Stimulated activated CD4-positive, alpha-beta T cell treated with anti-CD3 and anti-CD28 coated beads, Interleukin-4, amount 100 ng/mL, for 4 hours (primary cell): ENCODE data around the gene CIT.

Experiments used
- DNase-seq, 2 experiments: peaks; one replicate each; pipeline ENCODE4 v3.0.0-alpha.2; 2020

The CIT gene

DNA sequence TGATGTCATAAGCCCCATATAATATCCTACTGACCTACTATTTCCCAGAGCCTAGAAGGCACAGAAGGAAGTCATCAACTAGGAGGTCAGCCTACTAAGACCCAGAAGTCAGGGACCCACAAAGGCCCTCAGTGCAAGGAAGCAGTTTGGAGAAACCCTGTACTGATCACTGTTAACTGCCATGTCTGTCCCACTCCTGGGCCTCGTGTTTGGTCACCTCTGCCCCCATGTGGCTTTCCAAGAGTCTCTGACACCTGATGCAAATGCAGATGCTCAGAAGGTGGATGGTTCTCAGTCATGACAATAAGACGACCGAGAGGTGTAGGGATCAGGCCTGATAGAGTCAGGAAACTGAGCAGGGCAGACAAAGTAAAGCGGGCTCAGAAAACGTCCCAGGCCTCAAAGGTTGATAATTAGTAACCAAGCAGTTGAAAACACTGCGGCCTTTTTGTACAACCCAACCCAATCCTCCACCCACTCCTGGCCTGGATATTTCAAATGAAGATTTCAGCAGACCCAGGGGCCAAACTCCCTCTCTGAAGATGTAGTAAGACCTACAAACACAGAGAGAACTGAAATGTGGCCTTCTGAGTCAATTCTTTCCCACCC lies 185.8 kb downstream of the CIT start:
- no peak for DNase-seq

DNA sequence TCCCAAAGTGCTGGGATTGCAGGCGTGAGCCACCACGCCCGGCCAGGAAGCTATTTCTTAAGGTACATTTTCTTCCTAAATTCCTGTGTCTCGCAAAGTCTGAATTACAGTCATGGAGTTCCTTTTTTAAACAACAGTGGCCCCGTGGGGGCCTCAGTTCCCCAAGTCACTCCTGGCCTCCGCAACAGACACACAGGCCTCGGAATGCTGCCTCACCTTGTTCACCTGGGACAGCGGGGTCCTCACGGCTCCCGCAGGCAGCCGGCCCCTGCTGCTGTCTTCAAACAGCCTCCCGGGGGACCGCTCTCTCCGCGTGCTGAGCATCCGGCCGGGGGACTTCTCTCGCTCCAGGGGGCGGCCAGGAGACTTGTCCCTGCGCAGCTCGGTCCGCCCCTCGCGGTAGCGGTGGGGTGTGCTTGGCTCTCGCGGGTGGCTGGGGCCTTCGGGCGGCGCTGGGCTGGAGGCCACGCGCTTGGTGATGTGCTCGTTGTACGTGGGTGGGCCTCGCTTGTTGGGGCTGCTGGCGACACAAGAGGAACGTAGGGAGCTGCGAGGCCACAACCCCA lies 187.1 kb downstream of the CIT start:
- DNase-seq = no peak

DNA sequence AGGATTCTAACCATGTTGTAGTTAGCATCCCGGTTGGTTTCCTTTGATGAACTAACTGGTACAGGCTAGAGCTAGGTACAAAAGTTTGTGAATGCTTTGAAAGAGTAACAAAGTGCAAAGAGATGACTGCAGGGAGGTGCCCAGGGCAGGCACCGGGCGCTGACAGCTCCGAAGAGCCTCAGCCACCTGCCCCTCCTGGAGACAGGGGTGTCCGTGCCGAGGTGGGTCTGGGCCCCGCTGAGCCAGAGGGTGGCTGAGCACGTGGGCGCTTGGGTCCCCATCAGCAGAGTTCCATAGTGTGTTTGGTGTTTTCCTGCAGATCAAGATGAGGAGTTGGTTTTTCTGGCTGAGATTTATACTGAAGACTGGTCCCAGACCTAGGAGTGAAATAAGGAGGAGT lies 189.2 kb downstream of the CIT start:
- no peak for DNase-seq

DNA sequence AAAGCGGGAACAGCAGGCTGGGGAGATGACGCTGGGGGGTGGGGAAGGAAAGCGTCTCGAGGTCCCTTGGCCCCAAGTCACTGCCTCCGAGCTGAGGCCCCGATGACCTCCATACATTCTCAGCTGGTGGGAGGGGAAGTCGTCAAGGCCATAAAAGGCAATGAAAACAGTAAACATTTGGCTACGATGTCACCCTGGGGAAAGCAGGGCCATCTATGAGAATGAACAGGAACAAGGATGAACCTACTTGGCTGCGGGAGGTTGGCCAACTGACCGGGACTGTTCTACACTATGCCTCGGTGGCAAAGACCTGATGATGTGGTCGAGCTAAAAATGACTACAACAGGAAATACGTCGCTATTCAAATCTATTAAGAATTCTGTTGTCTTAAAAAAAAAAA lies 189.7 kb downstream of the CIT start:
- DNase-seq = no peak

DNA sequence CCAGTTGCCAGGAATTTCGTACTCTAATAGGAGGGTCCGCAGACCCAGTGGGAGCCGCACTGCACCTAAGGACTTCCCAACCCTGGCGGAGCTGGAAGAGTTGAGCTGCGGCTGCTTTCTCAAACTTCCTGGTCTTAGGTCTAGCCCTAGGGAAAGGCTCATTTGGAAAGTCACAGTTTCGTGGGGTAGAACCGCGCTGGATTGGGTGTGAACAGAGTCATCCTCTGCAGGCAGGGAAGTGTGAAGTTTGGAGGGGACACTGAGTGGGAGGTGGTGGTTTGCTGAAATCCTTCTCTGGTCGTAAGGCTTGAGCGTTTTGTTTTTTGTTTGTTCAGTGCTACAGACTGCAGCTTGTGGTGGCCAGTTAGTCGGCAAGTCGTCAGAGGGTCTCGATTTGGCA lies 190.3 kb downstream of the CIT start:
- DNase-seq = no peak

DNA sequence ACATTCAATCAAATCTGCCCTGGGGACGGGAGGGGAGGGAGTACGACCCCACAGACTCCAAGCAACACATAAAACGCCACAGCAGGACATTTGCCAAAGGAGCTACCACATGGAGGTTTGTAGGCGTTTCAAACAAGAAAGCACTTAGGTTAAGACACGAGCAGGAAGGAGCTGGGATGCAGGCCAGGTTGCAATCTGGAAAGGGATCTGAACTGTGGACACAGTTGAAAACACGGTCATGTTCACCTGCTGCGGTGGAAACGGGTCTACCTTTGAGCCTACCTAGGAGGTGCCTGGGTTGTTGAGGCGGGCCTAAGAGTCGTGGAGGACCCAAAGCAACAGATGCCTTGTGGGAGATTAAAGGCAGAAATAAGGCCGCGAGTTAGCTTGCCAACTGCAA lies 190.8 kb downstream of the CIT start:
- no peak for DNase-seq

DNA sequence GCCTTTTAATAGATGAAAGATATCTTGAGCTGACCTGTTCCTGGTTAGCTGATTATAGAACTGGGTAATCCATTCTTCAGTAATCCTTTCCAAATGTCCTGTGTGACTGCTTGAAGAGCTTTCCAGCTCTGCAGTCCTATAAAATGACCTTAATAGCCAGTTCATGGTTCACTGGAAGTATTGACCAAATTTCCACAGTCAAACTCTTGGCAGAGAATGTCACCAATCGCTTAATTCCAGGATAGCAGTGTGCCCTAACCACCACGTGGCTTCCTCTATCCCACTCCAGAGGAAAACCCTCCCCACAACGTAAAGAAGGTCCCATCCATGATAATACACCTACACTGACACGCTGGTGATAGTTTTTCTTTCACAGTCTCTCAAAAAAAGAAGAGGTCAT lies 191.7 kb downstream of the CIT start:
- DNase-seq = no peak

DNA sequence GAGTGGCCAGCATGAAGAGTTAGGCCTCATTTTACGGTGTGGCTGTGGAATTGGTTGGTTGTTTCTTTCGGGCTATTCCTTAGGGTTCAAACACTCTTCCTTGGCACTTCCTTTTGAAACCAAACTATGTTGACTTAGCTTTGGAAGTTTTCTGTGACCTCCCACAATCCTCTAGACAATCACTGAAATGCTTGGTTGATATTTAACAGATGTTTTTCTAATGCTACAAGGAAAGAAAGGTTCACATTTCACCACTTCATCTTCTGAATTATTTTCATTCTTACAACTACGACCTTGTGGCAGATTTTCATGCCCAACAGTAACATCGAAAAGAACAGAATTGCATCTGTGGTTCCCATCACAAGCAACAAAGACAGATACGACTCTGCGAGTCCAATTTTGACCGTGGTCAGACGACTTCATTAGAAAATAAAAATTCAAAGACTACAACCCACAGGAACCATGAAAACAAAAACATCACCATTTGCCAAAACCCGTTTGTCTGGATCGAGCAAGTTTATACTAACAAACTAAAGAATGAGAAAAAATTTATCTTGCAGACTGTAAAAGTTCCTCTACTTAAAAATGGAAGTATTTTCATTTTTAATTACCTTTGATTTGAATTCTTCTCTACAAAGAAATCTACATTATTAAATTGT lies 192.3 kb downstream of the CIT start:
- DNase-seq = no peak

DNA sequence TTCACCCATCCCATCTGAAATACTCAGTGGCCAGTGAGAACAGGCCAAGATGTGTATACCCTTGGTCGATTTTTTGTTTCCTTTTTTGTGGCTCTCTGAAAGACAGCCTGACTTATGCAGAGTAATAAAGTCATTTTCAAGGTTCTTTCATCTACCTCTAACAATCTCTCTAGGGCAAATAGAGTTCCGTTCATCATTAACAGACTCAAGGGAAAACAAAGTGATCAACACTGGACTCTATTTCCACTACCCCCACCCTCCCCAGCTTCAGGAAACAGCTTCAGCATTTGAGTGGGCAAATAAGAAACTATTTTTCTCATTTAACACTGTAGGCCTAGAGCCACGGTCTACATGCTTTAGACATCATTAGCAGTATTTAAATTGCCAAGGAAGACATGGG lies 193.3 kb downstream of the CIT start:
- no peak for DNase-seq

DNA sequence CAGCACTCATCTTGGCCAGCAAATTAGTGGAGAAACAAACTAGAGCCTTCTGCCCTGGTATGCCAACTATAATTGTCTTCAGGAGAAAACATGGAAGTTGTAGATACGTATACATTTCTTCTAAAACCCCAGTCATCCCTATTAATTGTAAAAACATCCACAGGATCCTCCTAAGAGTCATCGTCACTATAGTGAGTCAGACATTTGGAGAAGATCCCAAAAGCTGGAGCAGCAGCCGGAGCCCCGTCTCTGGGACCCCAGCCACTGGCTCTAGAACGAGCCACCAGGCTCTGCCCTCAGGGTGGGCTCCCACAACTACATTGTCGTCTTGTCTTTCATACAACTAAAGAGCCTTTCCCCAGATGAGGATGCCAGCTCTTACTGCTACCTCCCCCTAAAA lies 193.7 kb downstream of the CIT start:
- DNase-seq = no peak

DNA sequence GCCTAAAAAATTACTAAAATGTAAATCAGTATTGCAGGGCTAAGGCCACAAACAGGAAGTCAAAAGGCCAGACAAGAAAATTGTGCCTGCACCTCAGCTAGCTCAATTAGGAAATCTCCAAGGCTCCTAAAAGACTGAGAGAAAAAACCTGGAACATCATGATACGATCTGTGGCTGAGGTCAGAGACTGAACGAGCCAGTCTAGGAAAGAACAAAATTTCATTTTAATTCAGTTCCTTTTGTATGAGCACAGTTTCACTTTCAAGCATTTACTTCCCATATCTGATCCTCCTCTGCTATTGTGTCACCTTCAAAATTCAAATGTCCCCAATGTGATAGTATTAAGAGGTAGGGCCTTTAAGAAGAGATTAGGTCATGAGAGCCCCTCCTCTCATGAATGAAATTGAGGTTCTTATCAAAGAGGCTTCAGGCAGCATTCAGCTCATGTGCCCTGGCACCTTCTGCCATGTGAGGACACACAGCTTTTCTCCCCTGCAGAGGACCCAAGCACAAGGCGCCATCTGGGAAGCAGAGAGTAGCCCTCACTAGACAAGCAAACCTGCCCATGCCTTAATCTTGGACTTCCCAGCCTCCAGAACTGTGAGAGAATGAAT lies 194.4 kb downstream of the CIT start:
- no peak for DNase-seq

DNA sequence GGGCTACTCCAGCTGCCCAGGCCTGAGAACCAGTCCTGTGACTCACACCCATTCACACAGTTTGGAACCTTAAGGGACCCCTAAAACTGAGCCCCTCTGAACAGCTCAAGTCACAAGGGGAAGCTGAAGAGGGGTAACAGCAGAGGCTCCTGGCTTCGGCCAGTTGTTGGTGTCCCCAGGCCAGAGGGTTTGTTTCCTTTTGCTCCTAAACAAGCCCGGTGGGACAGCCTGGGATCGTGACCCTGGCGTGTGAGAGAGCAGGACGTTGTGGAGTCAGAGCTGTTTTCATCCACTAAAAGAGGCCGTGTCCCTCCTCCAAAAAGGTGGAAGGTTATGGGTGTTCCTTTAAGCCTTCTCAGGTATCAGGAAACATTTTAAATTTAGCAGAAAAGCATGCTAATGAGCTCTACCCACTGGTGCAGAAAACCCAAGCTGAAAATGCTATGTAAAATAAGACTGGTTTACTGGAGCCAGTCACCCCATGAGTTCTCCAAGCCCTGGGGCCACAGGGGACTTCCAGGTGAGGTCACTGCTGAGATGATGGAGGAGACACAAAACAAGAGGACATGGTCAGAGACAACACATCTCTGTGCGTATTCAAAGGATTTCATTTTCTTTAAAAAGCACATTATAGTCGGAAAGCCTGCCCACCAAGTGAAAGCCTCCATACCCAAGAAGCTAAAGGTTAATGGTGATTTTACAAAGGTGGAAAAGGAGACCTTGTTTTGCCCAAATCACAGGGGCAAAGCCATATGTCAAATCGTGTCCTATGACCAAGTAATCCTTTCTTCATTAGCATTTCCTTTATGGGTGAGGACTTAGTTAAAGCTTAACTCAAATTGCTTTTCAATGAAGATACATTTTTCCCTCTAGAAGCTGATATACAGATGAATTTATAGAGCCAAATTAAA lies 195.1 kb downstream of the CIT start:
- no peak for DNase-seq

DNA sequence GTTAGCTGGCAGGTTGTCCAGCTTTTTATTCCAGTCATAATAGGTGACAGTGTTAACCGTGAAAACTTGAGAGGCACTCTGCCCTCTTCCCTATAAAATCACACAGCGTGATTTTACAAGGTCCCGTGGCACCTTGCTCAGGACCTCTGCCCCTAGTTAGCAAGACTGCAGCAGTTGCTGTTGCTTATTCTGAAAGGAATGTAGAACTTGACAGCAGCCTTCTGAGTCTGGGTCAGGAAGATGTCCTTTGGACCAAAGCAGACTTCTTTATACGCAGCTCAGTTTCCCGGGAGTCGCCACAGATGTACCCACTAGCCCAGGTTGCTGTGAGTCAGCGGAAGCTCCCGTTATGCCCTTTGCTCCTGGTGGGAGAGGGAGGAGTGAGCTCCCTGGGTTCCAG lies 196.0 kb downstream of the CIT start:
- DNase-seq = no peak

DNA sequence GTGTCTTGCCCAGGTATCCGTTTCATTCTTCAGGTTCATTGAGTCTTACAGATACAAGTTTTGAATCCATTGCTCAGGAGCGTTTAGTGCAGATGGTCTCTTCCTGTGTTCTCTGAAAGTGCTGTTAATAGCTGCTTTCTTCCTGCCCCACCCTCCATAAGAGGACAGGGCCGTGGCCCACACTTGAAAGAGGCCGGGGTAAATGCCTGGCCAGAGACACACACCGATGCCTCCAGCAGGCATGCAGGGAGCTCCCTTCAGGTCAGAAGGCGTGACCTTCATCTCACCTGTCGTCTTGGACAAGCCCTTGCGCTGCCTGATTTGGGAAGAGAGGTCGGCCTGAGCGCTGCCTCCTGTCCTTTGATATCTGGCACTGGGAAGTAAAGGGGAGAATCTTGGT lies 197.6 kb downstream of the CIT start:
- no peak for DNase-seq

DNA sequence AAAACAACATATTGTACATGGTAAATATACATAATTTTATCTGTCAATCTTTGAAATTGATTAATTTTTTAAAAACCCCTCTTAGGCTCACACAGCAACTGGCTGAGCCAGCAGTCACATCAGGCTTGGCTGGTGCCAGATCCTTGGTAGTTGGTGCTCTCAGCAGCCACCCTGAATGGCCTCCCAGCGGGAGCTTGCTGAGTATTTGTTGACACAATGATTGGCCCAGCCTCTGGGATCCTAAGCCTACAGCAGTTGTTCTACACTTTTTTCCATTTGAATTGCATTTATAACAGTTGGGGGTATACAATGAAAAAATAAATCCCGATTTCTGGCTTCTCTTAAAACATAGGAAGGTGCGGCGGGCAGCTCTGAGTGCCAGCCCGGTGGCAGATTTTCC lies 198.0 kb downstream of the CIT start:
- DNase-seq = no peak

DNA sequence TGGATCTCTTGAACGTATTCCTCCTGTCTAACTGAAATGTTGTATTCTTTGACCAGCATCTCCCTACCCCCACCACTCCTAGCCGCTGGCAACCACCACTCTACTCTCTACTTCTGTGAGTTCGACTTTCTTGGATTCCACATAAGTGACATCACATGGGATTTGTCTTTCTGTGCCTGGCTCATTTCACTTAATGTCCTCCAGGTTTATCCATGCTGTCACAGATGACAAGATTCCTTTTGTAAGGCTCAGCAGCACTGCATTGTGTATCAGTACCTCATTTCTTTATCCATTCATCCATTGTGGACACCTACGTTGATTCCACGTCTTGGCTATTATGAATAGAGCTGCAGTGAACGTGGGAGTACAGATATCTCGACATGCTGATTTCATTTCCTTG lies 198.7 kb downstream of the CIT start:
- DNase-seq = no peak

DNA sequence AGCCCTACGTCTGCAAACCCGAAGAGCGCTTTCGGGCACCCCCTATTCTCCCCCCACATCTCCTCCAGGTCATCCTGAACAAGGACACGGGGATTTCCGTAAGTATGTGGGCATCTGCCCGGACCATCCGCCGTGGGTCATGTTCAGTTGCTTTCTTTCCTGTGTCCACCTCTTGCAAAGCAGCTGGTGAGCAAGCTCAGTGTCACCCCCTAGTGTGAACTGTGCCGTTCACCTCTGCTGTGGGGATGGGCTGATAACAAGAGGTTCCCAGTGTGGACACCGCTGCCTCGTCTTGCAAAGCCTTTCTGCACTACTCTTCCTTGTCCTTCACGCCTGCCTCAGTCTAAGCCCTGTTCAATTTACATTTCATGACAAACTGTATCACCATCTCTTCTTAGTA lies 200.5 kb downstream of the CIT start:
- DNase-seq = no peak

DNA sequence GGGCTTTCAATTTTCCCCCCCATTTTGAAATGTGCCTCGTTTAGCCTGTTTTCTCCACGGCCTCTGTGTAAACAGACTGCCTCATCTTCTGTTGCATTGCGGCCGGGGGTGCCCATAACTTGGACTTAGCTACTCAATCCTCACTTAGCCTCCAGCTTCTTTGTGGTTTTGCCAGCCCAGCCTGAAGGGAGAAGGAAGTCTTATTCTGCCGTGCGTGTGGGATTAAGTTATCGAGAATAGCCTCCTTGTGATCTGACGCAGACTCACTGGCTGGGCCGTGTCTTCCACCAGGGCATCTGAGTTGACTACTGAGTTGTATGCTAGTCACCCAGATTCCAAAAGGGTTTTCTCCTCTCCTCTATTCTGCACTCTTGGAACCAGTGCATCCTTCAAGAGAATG lies 201.1 kb downstream of the CIT start:
- no peak for DNase-seq

DNA sequence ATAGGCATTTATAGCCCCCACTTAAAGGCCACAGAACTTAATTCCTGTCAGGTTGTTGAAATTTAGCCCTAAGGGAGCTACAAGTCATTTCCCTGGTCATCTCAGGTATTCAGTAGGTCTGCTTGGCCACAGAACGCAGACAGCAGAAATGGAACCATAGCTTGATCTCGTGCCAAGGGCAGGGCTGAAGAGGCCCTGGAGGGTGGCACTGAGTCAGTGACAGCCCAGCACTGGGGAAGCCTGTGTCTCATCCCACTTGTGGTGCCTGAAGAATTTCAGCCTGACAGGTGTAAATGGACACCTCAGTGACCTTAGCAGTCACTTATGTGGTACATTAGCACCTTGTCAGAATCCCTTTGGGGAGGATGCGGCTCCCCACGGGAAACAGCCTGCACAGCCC lies 202.6 kb downstream of the CIT start:
- no peak for DNase-seq

DNA sequence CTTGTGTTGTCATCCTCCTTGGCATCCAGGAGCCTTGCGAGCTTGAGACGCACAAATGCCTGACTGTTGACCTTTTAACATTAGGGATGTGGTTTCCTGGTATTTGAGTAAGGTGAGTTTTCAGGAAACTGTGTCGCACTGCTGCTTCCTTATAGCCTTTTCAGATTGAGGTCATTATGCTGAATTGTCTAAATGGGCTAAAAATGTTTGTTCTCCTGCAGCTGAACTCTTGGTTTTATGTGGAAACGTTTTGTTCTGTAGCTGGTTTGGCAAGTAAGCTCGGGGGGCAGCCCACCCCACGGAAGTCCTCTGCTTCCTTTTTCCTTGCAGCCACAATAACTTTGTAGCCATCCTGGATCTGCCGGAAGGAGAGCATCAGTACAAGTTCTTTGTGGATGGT lies 203.5 kb downstream of the CIT start:
- no peak for DNase-seq

DNA sequence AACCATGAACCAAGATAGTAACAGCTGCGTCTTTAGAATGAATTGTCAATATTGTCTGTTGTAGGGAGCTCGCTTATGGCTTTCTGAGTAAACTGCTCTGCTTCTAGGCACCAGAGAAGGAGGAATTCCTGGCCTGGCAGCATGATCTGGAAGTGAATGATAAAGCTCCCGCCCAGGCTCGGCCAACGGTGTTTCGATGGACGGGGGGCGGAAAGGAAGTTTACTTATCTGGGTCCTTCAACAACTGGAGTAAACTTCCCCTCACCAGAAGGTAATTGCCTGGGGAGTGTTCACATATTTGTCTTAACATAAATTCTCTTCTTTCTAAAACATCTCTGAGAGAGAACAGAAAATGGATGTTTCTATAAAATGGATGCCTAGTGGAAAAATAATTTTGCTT lies 204.9 kb downstream of the CIT start:
- no peak for DNase-seq

DNA sequence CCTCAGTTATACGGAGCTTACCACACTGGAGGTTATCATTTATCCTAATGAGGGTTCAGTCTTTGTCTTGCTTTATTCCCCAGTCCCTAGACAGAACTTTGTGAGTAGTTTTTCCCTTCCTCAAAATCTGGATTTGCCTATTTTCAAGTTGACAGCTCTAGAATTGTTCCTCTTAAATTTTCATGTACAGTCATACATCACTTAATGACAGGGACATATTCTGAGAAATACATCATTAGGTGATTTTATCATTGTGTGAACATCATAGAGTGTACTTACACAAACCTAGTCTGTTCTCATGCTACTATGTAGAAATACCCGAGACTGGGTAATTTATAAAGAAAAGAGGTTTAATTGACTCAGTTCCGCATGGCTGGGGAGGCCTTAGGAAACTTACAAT lies 206.1 kb downstream of the CIT start:
- DNase-seq = no peak

DNA sequence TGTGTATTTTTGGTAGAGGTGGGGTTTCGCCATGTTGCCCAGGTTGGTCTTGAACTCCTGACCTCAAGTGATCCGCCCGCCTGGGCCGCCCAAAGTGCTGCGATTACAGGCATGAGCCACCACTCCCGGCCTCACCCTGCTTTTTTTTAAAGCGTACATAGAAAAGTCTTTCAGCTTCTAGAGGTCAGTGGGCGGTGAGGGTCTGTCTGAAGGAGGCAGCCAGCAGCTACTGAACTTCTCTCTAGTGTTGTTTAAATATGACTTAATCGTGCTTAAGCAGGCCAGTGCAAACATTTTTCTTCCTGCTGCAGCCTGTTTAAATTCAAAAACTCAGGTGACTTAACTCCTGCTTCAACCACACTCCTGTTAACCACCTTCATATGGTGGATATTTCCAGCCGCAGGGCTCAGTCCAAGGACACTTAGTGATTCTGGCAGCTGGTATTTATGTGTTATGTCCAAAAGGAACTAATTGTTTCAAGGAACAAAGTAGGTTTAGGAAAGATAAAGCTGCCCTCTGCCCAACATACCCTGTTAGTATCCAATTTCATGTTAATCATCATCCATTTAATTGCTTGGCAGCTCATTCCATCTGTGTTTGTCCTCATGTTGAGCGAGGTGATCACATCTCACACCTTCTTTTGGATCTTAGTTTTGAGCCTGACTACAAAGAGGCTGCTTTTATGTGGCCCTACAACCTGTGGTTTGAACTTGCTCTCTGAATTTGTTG lies 207.2 kb downstream of the CIT start:
- no peak for DNase-seq
